Hepatocyte (in vitro differentiated cells): Measurements from ENCODE around the gene ADAMTS7. TPM values are rescaled to one million over a fixed set of nuclear protein-coding genes. Genes with fewer than 3 reads are reported as not detected.
A peak's percentile ranks its signal among the peaks of the same experiment; 100 is the strongest.

Experiments
- DNase-seq: peaks from one replicate; pipeline ENCODE4 v3.0.0-alpha.2; 2016; ENCODE audit warnings: low spot score
- H2AFZ ChIP-seq: fragments of 200-600 bp; sonication (generic); 2 replicates; pipeline ENCODE4 v1.6.0; 2016; ENCODE audit warnings: antibody characterized with exemption, mild to moderate bottlenecking
- H3K27ac ChIP-seq: fragments of 200-600 bp; sonication (generic); 2 replicates; pipeline ENCODE4 v1.5.1; 2016; ENCODE audit warnings: mild to moderate bottlenecking
- H3K27me3 ChIP-seq: fragments of 200-600 bp; sonication (generic); 2 replicates; pipeline ENCODE4 v1.6.1; 2016
- H3K36me3 ChIP-seq: fragments of 200-600 bp; sonication (generic); replicated peaks from 2 replicates; pipeline ENCODE4 v1.5.1; 2016; ENCODE audit warnings: low read depth; ENCODE audit not compliant: insufficient read depth
- H3K4me1 ChIP-seq: fragments of 200-600 bp; sonication (generic); 2 replicates; pipeline ENCODE4 v1.5.1; 2016; ENCODE audit warnings: mild to moderate bottlenecking, moderate library complexity; ENCODE audit not compliant: insufficient read depth
- H3K4me2 ChIP-seq: fragments of 200-600 bp; sonication (generic); 2 replicates; pipeline ENCODE4 v1.6.0; 2016
- H3K4me3 ChIP-seq: fragments of 200-600 bp; sonication (generic); 2 replicates; pipeline ENCODE4 v1.5.1; 2016; ENCODE audit warnings: mild to moderate bottlenecking
- H3K79me2 ChIP-seq: fragments of 200-600 bp; sonication (generic); 2 replicates; pipeline ENCODE4 v1.6.0; 2017; ENCODE audit warnings: mild to moderate bottlenecking
- H3K9me2 ChIP-seq: fragments of 200-600 bp; sonication (generic); replicated peaks from 2 replicates; pipeline ENCODE4 v1.6.0; 2017; ENCODE audit warnings: mild to moderate bottlenecking; ENCODE audit not compliant: insufficient read depth
- H3K9me3 ChIP-seq: fragments of 200-600 bp; sonication (generic); 2 replicates; pipeline ENCODE4 v1.5.1; 2016; ENCODE audit warnings: low read depth, mild to moderate bottlenecking
- H4K20me1 ChIP-seq: fragments of 200-600 bp; sonication (generic); 2 replicates; pipeline ENCODE4 v1.6.0; 2016; ENCODE audit warnings: mild to moderate bottlenecking; ENCODE audit not compliant: insufficient read depth, poor library complexity, severe bottlenecking
- CTCF ChIP-seq: fragments of 200-600 bp; sonication (generic); IDR thresholded peaks from 2 replicates; pipeline ENCODE4 v1.5.1; 2016; ENCODE audit warnings: antibody characterized with exemption, mild to moderate bottlenecking; ENCODE audit not compliant: poor library complexity
- EZH2 ChIP-seq: fragments of 200-600 bp; sonication (generic); IDR thresholded peaks from 2 replicates; pipeline ENCODE4 v1.6.1; 2016; ENCODE audit warnings: antibody characterized with exemption, mild to moderate bottlenecking, borderline replicate concordance
- EZH2phosphoT487 ChIP-seq: fragments of 200-600 bp; sonication (generic); IDR thresholded peaks from one replicate; pipeline ENCODE4 v1.6.1; 2018; ENCODE audit warnings: antibody characterized with exemption, mild to moderate bottlenecking, low read depth, moderate library complexity; ENCODE audit not compliant: unreplicated experiment, severe bottlenecking
- WGBS: methylation state at CpG from one replicate; pipeline ENCODE4 v1.1.6; 2016; ENCODE audit warnings: low lambda C conversion rate; ENCODE audit errors: missing lambda C conversion rate; 5-methylcytosine and 5-hydroxymethylcytosine counted together
- polyA plus RNA-seq: library from polyadenylated mRNA; unstranded; fragments of >200 nt; fragmentation: Nextera tagmentation; extraction: Ambion mirVana; gene quantifications from 2 replicates; pipeline ENCODE4 v1.2.1, GENCODE V29; 2016
- total RNA-seq: library from RNA; depleted of rRNA; stranded (reverse); fragments of >200 nt; gene quantifications from 2 replicates; pipeline ENCODE4 v1.2.3, GENCODE V29; 2014

Gene ADAMTS7
- total RNA-seq (9.9 and 14.7 TPM in 2 replicates), polyA plus RNA-seq (12.1 and 13.4 TPM in 2 replicates)

GRCh38 chr15:78811124-78811824 lies at the start of gene ADAMTS7:
Gene ADAMTS7 (minus strand): TSS chr15:78811464. CDS start chr15:78811220, 244 bp downstream.
- Histone ChIP-seq H3K9me2 (no peaks in the 10 kb centered on the region), H3K27me3 (no peaks in the 10 kb centered on the region), H3K36me3 (no peaks in the 10 kb centered on the region), H4K20me1 (peaks cover 3% of the 10 kb centered on the region), H3K27ac (peak within 1 kb of the TSS; percentile 90), H3K4me2 (peak within 1 kb of the TSS; percentile 98), H3K4me3 (peak within 1 kb of the TSS; percentile 96), H3K79me2 (peaks cover 16% of the 10 kb centered on the region), H3K4me1 (peaks cover 6% of the 10 kb centered on the region), H3K9me3 (no peaks in the 10 kb centered on the region), H2AFZ (peak within 1 kb of the TSS; percentile 97)
- DNase-seq = peak; percentile 88
- WGBS = 2% methylated on average over 20 of the region's 73 CpGs
- TF ChIP-seq CTCF = peak; percentile 92
- TF ChIP-seq EZH2 = no peak

GRCh38 chr15:78859971-78860719 lies 48.9 kb upstream of the ADAMTS7 start:
- Histone ChIP-seq H2AFZ (peak overlapping the region; percentile 46), H3K79me2 (no peaks in the 10 kb centered on the region), H3K9me3 (no peaks in the 10 kb centered on the region), H3K27me3 (no peaks in the 10 kb centered on the region), H3K4me1 (no peaks in the 10 kb centered on the region), H3K9me2 (no peaks in the 10 kb centered on the region), H3K27ac (peak overlapping the region; percentile 73), H3K4me3 (peak overlapping the region; percentile 18), H4K20me1 (no peaks in the 10 kb centered on the region), H3K36me3 (no peaks in the 10 kb centered on the region), H3K4me2 (peak overlapping the region; percentile 73)
- DNase-seq = peak; percentile 90
- TF ChIP-seq CTCF (peak; percentile 72), EZH2 (no peak), EZH2phosphoT487 (no peak)
- WGBS = 2% methylated on average over 28 of the region's 28 CpGs

GRCh38 chr15:78855746-78856145 lies 44.5 kb upstream of the ADAMTS7 start:
- TF ChIP-seq EZH2 (no peak), EZH2phosphoT487 (no peak), CTCF (no peak)
- Histone ChIP-seq H3K36me3 (no peaks in the 10 kb centered on the region), H3K4me1 (no peaks in the 10 kb centered on the region), H2AFZ (no peak overlapping the region), H3K79me2 (no peaks in the 10 kb centered on the region), H3K9me3 (no peaks in the 10 kb centered on the region), H3K27ac (no peak overlapping the region), H3K27me3 (no peaks in the 10 kb centered on the region), H4K20me1 (no peaks in the 10 kb centered on the region), H3K9me2 (no peaks in the 10 kb centered on the region), H3K4me2 (no peak overlapping the region), H3K4me3 (no peak overlapping the region)
- 76% methylated on average over 4 of the region's 4 CpGs for WGBS
- no peak for DNase-seq
